ENCODE data around the gene PAK4. TPM values are rescaled to one million over a fixed set of nuclear protein-coding genes. Genes with fewer than 3 reads are reported as not detected.

PAK4 gene
- total RNA-seq, 1 experiment from 2014 or later: 23.1 TPM

DNA sequence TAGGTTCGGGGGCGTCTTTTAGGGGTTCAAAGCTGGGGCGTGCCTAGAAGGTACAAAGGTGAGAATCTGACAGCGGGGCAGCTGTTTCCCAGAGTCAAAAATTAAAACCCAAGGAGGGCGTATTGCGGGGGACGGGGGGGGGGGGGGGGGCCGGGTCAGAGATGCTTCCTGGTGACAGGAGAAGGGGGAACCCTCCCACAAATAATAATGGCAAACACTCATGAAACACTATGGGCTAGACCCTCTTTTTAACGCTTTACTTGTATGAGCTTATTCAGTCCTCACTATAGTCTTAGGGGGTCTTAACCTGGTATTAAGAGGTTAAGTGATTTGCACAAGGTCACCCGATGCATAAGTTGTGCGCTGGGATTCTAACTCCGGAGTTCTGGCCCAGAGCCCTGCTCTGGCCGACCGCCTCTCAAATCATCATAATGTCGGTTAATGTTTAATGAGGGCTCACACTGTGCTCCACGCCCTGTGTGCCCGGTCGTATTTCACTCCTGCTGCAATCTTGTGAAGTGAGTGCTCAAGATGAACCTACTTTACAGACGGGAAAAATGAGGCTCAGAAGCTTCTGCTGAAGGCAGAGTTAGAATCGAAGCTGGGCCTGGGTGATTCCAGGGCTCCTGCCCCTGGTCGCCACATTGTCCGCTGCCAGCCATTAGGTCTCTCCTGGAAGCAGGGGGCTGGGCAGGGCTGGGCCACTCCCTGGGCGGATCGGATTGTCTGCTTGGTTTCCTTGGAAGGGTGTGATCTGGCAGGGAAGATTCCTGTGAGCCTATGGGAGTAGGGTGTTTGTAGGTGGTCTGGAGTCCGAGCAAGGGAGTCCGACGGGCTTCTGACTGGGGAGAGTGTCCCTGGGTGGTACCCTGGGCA lies 964 bp downstream of the PAK4 start:
- in situ Hi-C loops (cut with HindIII; ENCODE audit: low pct_unique_long_range_greater_than_20kb, low sequenced_read_pairs): no loop called here
- peak; percentile 94 for DNase-seq (ENCODE audit: low read depth)

GRCh38 chr19:39127812-39128515 lies 2.4 kb downstream of the PAK4 start:
- no peak for DNase-seq (ENCODE audit: low read depth)
- in situ Hi-C loops (cut with HindIII; ENCODE audit: low pct_unique_long_range_greater_than_20kb, low sequenced_read_pairs): no loop called here

DNA sequence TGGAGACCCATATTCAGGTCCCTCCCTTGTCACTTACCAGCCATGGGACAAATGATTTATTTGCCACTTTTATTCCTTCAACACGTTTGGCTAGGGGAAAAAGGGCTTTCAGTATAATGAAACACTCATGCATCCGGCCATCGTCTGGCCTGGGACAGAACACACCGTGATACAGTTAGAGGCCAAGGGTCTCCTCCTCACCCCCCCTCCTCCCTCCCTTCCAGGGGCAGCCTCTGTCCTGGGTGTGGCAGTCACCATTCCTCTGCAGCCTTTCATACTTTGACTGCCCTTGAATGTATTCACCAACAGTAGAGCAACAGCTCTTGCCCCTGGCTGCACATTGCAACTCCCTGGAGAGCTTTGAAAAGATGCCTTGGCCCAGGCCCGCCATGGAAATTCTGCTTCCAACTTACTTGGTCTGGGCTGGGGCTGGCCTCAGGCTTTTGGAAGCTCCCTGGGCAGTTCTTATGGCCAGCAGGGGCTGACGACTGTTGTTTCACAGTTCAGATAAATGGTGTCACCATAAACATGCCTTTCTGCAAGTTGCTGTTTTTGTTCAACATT lies 3.0 kb downstream of the PAK4 start:
- in situ Hi-C loops (cut with HindIII; ENCODE audit: low pct_unique_long_range_greater_than_20kb, low sequenced_read_pairs): no loop called here
- no peak for DNase-seq (ENCODE audit: low read depth)

- DNase-seq (ENCODE audit: low read depth): no peak
- in situ Hi-C loops (cut with HindIII; ENCODE audit: low pct_unique_long_range_greater_than_20kb, low sequenced_read_pairs): no loop called here
Measured at GRCh38 chr19:39129116-39129515, 3.5 kb downstream of the PAK4 start.

- in situ Hi-C loops (cut with HindIII; ENCODE audit: low pct_unique_long_range_greater_than_20kb, low sequenced_read_pairs): no loop called here
- DNase-seq (ENCODE audit: low read depth): no peak
Measured at GRCh38 chr19:39130337-39131254, 5.0 kb downstream of the PAK4 start.

DNA sequence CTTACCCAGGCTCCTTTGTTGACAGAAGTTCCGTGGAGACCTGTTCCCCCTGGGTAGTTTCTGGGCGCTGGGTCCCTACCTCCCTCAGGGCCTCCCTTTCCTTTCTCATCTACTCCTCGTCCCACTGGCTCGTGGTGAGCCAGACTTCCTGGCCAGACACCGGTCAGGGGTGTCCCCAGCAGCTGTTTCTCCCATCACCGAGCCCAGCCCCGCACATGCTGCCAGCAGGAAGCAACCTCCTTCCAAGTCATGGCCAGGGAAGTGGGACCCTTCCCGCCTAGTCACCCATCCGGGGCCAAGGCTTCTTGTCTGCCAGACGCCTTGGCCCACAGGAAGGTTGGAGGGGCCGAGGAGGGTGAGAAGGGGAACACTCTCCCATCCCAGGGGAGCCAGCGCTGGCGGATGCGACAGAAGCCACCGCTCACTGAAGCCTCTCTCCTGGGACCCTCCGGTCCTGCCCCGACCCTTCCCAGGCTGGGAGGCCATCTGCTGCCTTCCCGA lies 5.7 kb downstream of the PAK4 start:
- no peak for DNase-seq (ENCODE audit: low read depth)
- in situ Hi-C loops (cut with HindIII; ENCODE audit: low pct_unique_long_range_greater_than_20kb, low sequenced_read_pairs): no loop called here

DNA sequence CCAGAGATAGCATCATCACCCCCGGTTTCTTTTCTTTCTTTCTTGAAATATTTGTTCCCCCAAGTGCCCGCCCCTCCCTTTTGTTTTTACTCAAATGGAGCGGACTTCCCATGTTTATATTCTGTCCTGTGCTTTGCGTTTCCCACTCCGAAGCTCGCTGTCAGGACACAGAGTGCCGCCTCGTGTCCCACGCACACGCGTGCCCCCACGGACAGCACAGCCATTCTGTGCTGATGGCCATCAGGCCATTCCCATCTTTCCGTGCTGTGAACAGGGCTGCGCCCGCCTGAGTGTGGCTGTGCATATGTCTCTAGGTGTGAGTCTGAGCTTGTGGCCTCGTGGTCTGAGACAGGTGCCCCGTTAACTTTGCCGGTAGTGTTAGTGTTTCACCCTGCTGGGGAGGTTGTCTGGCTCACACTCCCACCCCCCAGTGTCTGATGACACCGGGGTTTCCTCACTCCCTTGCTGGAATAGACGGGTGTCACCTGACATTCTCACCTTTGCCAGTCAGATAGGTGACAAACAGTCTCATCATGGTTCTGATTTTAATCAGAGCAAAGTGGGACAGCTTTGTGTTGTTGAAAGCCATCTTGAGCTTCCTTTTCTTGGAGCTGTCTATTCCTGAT lies 6.9 kb downstream of the PAK4 start:
- DNase-seq (ENCODE audit: low read depth): no peak
- in situ Hi-C loops (cut with HindIII; ENCODE audit: low pct_unique_long_range_greater_than_20kb, low sequenced_read_pairs): no loop called here

GRCh38 chr19:39133431-39134270 lies 8.1 kb downstream of the PAK4 start:
- in situ Hi-C loops (cut with HindIII; ENCODE audit: low pct_unique_long_range_greater_than_20kb, low sequenced_read_pairs): no loop called here
- DNase-seq (ENCODE audit: low read depth): no peak

- DNase-seq (ENCODE audit: low read depth): no peak
Measured at GRCh38 chr19:39135701-39136100, 10.1 kb downstream of the PAK4 start.

GRCh38 chr19:39136225-39136940 lies 10.8 kb downstream of the PAK4 start:
- in situ Hi-C loops (cut with HindIII; ENCODE audit: low pct_unique_long_range_greater_than_20kb, low sequenced_read_pairs): no loop called here

More at GRCh38 chr19:39135701-39136100, 10.1 kb downstream of the PAK4 start:
- in situ Hi-C loops (cut with HindIII; ENCODE audit: low pct_unique_long_range_greater_than_20kb, low sequenced_read_pairs): no loop called here

DNA sequence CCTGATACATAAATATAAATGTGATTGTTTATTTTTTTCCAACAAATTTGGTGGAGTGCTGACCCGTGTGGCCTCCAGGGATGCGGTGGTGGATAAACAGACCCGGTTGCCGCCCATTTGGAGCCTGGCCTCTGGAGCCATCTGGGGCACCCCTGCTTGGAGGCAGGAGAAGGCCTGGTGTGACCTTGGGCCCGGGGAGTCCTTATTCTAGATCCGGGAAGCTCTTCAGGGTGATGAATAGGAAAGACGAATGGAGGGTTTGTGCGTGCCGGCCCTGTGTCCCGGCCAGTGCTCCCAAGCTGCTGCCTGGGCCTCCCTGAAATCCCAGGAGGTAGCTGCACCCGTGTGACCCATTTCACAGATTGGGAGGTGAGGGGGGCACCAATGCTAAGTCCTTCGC lies 11.5 kb downstream of the PAK4 start:
- no peak for DNase-seq (ENCODE audit: low read depth)
- in situ Hi-C loops (cut with HindIII; ENCODE audit: low pct_unique_long_range_greater_than_20kb, low sequenced_read_pairs): no loop called here

More at GRCh38 chr19:39136225-39136940, 10.8 kb downstream of the PAK4 start:
- DNase-seq (ENCODE audit: low read depth): no peak

- in situ Hi-C loops (cut with HindIII; ENCODE audit: low pct_unique_long_range_greater_than_20kb, low sequenced_read_pairs): no loop called here
- DNase-seq (ENCODE audit: low read depth): no peak
Measured at GRCh38 chr19:39138221-39139211, 12.9 kb downstream of the PAK4 start.

DNA sequence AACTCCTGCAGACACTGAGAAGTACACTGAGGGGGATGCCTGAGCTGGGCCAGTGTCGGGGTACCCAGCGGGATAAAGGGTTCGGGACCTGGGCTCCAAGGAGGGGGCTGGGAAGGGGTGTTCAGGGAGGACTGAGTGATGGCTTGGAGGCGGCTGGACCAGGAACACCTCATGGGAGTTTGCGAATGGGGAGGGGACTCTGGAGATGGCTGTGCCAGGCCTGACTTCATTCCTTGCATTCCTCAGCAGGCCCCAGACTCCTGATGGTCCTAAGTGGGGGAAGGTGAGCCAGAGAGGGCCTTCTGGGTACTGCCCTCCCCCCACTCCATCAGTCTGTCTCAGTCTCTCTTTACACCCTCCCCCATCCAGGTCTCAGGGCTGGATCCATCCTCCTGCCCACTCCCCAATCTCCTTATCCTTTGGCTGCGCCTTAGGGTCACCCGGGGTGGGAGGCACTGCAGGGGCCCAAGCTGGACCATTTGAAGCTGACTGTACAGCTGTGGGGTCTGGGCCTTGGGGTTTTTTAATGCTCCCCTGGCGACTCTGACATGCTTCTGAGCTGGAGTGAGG lies 13.8 kb downstream of the PAK4 start:
- in situ Hi-C loops (cut with HindIII; ENCODE audit: low pct_unique_long_range_greater_than_20kb, low sequenced_read_pairs): no loop called here
- no peak for DNase-seq (ENCODE audit: low read depth)

DNA sequence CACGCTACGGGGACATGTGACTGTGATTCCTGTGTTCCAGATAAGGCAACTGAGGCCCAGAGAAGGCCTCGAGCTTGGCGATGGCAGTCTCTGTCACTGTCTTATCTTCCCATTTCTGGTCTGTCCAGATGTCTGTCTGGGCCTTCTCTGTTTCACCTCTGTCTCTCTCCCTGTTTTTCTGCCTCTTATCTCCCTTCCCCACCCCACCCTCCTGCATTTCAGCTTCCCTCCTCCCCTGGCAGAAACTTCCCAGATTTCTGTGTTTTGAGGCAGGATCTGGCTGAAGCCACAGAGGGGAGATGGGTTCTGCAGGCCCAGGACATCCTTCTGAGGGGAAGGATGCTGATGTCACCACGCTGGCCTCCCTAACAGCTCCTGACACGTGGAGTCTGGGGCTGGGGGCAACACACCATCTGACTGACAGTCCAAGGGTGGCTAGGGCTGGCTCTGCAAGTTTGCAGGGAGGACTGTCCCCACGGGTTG lies 14.4 kb downstream of the PAK4 start:
- in situ Hi-C loops (cut with HindIII; ENCODE audit: low pct_unique_long_range_greater_than_20kb, low sequenced_read_pairs): no loop called here
- DNase-seq (ENCODE audit: low read depth): no peak

DNA sequence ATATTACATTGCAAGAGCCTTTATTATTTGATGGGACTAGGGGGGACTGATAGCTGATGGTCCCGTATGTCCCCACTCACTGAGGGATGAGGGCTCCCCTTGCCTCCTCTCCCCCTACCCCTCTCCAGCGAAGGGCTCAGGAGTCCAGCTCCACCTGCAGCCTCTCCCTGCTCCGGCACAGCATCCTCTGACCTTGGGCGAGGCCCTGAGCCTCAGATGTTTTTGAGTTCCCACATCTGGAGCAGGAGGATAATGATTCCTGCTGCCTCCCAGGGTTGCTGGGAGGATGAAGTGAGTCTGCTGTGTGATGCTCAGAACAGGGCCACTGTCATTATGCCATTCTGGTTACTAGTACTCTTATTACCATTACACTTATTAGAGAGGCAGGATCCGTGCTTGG lies 15.0 kb downstream of the PAK4 start:
- in situ Hi-C loops (cut with HindIII; ENCODE audit: low pct_unique_long_range_greater_than_20kb, low sequenced_read_pairs): no loop called here
- no peak for DNase-seq (ENCODE audit: low read depth)
